NCI-H774 (cell line): ENCODE data around the gene ADARB2.

ENCODE experiments used
- DNase-seq: peaks from one replicate; lab custom pipeline; 2025; lab: John Stamatoyannopoulos, UW

Gene ADARB2

GRCh38 chr10:1394155-1394912 is 343.0 kb downstream of the ADARB2 start:
- DNase-seq: no peak

- no peak for DNase-seq
These were observed 343.8 kb downstream of the ADARB2 start for GRCh38 chr10:1393481-1393880.

GRCh38 chr10:1392127-1392526 is 345.2 kb downstream of the ADARB2 start:
- DNase-seq: no peak

GRCh38 chr10:1390200-1390599 is 347.1 kb downstream of the ADARB2 start:
- no peak for DNase-seq

GRCh38 chr10:1384026-1384425 is 353.3 kb downstream of the ADARB2 start:
- no peak for DNase-seq

- DNase-seq: no peak
These were observed 354.6 kb downstream of the ADARB2 start for GRCh38 chr10:1382711-1383110.

- no peak for DNase-seq
These were observed 356.0 kb downstream of the ADARB2 start for GRCh38 chr10:1381339-1381738.

- no peak for DNase-seq
These were observed 357.1 kb downstream of the ADARB2 start for GRCh38 chr10:1380088-1380671.

- DNase-seq: no peak
These were observed 357.7 kb downstream of the ADARB2 start for GRCh38 chr10:1379601-1380000.

- DNase-seq: no peak
These were observed 358.9 kb downstream of the ADARB2 start for GRCh38 chr10:1378473-1378872.

GRCh38 chr10:1377740-1378397 is 359.5 kb downstream of the ADARB2 start:
- no peak for DNase-seq

GRCh38 chr10:1377231-1377630 is 360.1 kb downstream of the ADARB2 start:
- DNase-seq: no peak

- DNase-seq: no peak
These were observed 360.9 kb downstream of the ADARB2 start for GRCh38 chr10:1376384-1376945.

GRCh38 chr10:1375346-1376170 is 361.8 kb downstream of the ADARB2 start:
- no peak for DNase-seq

GRCh38 chr10:1374511-1375345 is 362.6 kb downstream of the ADARB2 start:
- DNase-seq: no peak

GRCh38 chr10:1373287-1373686 is 364.0 kb downstream of the ADARB2 start:
- DNase-seq: no peak

GRCh38 chr10:1372212-1372611 is 365.1 kb downstream of the ADARB2 start:
- DNase-seq: no peak

GRCh38 chr10:1370298-1370697 is 367.0 kb downstream of the ADARB2 start:
- DNase-seq: no peak

- DNase-seq: no peak
These were observed 367.7 kb downstream of the ADARB2 start for GRCh38 chr10:1369665-1370064.

GRCh38 chr10:1369197-1369596 is 368.1 kb downstream of the ADARB2 start:
- no peak for DNase-seq

GRCh38 chr10:1368842-1369171 is 368.5 kb downstream of the ADARB2 start:
- no peak for DNase-seq
